SK-N-SH (cell line): Measurements from ENCODE around the gene TUBA4A.

Source experiments
- EZH2phosphoT487 ChIP-seq: fragments of 200-600 bp; sonication (generic); IDR thresholded peaks from 2 replicates; pipeline ENCODE4 v1.6.1; 2017; ENCODE audit warnings: low read depth, mixed run types, mild to moderate bottlenecking, antibody characterized with exemption, moderate library complexity, borderline replicate concordance
- RCOR1 ChIP-seq: fragments of 150-350 bp; IDR thresholded peaks from 2 replicates; pipeline ENCODE4 v1.6.1; 2017; ENCODE audit warnings: antibody characterized with exemption, low read length
- RXRA ChIP-seq: IDR thresholded peaks from 2 replicates; pipeline ENCODE4 v1.4.0; 2012; ENCODE audit warnings: low read depth, mild to moderate bottlenecking, borderline replicate concordance
- TCF12 ChIP-seq: IDR thresholded peaks from 2 replicates; pipeline ENCODE4 v1.4.0; 2012
- YY1 ChIP-seq: IDR thresholded peaks from 2 replicates; pipeline ENCODE4 v1.4.0; 2012; ENCODE audit warnings: low read depth, mild to moderate bottlenecking
- TF ChIP-seq, protein P1 (sequence below): fragments of 200-600 bp; sonication (generic); IDR thresholded peaks from 2 replicates; pipeline ENCODE4 v1.6.1; 2017; ENCODE audit warnings: antibody characterized with exemption, mild to moderate bottlenecking, moderate library complexity
- TF ChIP-seq, protein P2 (sequence below): IDR thresholded peaks from 2 replicates; pipeline ENCODE4 v1.4.0; 2012; ENCODE audit warnings: low read depth
- TF ChIP-seq, protein P3 (sequence below): fragments of 150-350 bp; IDR thresholded peaks from 2 replicates; pipeline ENCODE4 v1.6.1; 2016; ENCODE audit warnings: mild to moderate bottlenecking, low read depth, low read length

DNA sequence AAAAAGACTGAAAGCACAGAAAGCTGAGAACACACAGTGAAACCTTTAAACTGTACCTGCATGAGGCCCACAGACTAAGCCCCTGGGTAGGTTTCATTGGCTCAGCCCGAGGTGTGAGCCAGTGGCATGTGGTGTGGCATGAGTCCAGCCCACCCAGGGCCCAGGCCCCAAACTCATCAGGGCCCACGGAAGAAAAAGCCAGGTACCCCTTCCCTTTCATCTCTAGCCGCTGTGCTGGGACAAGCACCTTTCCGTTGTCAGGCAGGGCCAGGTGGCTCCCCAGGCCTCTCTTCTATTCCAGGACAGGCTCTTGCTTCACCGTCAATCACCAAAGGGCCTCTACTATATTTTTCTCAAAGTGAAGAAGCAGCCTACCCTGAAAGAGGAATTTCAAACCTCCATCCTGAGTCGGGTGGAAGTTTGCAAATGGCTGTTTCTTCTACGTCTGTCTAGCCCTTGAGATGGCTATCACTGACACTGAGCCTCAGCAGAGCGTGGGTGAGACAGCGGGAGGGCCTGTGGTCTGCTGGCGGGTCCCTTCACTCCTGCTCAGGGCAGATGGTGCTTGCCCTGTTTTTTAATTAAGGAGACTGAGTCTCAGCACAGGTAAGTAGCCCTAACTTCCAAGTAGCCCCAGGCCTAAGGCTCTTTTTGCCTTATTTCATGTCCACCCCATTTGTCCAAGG, 34.0 kb upstream of the TUBA4A start:
- TF ChIP-seq, protein P1, sequence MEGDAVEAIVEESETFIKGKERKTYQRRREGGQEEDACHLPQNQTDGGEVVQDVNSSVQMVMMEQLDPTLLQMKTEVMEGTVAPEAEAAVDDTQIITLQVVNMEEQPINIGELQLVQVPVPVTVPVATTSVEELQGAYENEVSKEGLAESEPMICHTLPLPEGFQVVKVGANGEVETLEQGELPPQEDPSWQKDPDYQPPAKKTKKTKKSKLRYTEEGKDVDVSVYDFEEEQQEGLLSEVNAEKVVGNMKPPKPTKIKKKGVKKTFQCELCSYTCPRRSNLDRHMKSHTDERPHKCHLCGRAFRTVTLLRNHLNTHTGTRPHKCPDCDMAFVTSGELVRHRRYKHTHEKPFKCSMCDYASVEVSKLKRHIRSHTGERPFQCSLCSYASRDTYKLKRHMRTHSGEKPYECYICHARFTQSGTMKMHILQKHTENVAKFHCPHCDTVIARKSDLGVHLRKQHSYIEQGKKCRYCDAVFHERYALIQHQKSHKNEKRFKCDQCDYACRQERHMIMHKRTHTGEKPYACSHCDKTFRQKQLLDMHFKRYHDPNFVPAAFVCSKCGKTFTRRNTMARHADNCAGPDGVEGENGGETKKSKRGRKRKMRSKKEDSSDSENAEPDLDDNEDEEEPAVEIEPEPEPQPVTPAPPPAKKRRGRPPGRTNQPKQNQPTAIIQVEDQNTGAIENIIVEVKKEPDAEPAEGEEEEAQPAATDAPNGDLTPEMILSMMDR, result no peak
- TF ChIP-seq RXRA, result no peak
- no peak for TF ChIP-seq RCOR1
- TF ChIP-seq, protein P2, sequence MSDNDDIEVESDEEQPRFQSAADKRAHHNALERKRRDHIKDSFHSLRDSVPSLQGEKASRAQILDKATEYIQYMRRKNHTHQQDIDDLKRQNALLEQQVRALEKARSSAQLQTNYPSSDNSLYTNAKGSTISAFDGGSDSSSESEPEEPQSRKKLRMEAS, result no peak
- TF ChIP-seq, protein P3, sequence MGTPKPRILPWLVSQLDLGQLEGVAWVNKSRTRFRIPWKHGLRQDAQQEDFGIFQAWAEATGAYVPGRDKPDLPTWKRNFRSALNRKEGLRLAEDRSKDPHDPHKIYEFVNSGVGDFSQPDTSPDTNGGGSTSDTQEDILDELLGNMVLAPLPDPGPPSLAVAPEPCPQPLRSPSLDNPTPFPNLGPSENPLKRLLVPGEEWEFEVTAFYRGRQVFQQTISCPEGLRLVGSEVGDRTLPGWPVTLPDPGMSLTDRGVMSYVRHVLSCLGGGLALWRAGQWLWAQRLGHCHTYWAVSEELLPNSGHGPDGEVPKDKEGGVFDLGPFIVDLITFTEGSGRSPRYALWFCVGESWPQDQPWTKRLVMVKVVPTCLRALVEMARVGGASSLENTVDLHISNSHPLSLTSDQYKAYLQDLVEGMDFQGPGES, result no peak
- no peak for TF ChIP-seq YY1
- TF ChIP-seq TCF12, result no peak
- no peak for TF ChIP-seq EZH2phosphoT487
